Brain microvascular endothelial cell (primary cell): ENCODE data around the gene NTMT1.
A peak's percentile ranks its signal among the peaks of the same experiment; 100 is the strongest.

ENCODE experiments used
- DNase-seq: peaks from one replicate; pipeline ENCODE4 v3.0.0-alpha.2; 2020
- H3K27ac ChIP-seq: fragments of 250-450 bp; sonication (Bioruptor Pico); 2 replicates; pipeline ENCODE4 v1.5.1; 2020; ENCODE audit warnings: mild to moderate bottlenecking, moderate library complexity
- H3K27me3 ChIP-seq: fragments of 250-450 bp; sonication (Bioruptor Pico); replicated peaks from 2 replicates; pipeline ENCODE4 v1.5.1; 2020; ENCODE audit warnings: mild to moderate bottlenecking
- H3K36me3 ChIP-seq: fragments of 250-450 bp; sonication (Bioruptor Pico); replicated peaks from 2 replicates; pipeline ENCODE4 v1.5.1; 2020; ENCODE audit warnings: mild to moderate bottlenecking
- H3K4me3 ChIP-seq: 2 replicates; pipeline ENCODE4 v1.5.1; 2011; ENCODE audit warnings: low read depth, mild to moderate bottlenecking, control low read depth, low read length, moderate library complexity
- in situ Hi-C: cut with HindIII; loops from 2 replicates; pipeline ENCODE4 v1.10.0; 2017; ENCODE audit warnings: low sequenced_read_pairs, low pct_ligation_motif_present
- TF ChIP-seq, protein P1 (sequence below): IDR thresholded peaks from 2 replicates; pipeline ENCODE4 v1.5.1; 2011; ENCODE audit warnings: low read depth, mild to moderate bottlenecking, moderate library complexity, low read length, control low read depth, inconsistent platforms; ENCODE audit errors: missing control alignments

NTMT1 gene

DNA sequence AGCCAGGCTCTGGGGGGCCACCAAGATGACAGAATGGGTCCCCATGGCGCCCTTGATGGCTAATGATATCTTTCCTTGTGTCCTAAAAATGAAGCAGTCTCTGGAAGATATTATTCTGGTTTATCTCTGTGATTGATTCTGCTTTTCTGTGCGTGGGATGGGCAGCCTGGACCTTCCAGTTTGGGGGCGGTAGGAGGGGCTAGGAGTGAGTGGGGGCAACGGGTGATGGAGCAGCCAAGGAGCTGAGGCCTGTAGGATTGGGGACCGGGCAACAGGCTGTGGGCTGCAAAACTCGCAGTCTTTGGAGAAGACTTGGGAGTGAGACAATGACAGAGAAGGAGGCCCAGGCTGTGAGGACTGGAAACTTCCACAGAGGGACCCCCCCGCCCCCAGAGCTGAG, 48.3 kb downstream of the NTMT1 start:
- in situ Hi-C loops = no loop called here
- DNase-seq = no peak
- Histone ChIP-seq H3K36me3 (no peaks in the 10 kb centered on the region), H3K27ac (no peak overlapping the region), H3K27me3 (peaks cover 25% of the 10 kb centered on the region), H3K4me3 (no peak overlapping the region)
- TF ChIP-seq, protein P1, sequence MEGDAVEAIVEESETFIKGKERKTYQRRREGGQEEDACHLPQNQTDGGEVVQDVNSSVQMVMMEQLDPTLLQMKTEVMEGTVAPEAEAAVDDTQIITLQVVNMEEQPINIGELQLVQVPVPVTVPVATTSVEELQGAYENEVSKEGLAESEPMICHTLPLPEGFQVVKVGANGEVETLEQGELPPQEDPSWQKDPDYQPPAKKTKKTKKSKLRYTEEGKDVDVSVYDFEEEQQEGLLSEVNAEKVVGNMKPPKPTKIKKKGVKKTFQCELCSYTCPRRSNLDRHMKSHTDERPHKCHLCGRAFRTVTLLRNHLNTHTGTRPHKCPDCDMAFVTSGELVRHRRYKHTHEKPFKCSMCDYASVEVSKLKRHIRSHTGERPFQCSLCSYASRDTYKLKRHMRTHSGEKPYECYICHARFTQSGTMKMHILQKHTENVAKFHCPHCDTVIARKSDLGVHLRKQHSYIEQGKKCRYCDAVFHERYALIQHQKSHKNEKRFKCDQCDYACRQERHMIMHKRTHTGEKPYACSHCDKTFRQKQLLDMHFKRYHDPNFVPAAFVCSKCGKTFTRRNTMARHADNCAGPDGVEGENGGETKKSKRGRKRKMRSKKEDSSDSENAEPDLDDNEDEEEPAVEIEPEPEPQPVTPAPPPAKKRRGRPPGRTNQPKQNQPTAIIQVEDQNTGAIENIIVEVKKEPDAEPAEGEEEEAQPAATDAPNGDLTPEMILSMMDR = no peak

DNA sequence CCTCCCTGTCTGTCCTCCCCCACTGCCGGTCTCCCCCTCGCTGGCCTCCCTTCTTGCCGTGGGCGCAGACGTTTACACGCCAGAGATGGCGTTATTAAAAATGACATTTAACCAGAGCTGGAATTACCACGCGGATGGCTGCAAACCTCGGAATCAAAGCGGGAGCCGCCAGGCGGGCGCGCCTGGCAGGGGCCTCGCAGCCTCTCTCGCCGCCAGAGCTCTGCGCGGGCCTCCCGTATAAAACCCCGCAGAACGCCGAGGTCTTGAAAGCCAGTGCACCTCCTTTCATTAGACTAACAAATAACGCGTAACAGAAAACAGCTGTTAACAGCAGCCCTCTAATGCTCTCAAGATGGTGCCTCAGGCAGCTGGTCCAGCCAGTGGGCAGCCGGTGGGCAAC, 49.7 kb downstream of the NTMT1 start:
- no peaks in the 10 kb centered on the region for H3K36me3 ChIP-seq
- no peak for DNase-seq
- in situ Hi-C loops = no loop called here
- peaks cover 25% of the 10 kb centered on the region for H3K27me3 ChIP-seq
- H3K4me3 ChIP-seq = no peak overlapping the region
- TF ChIP-seq, protein P1 = no peak
- H3K27ac ChIP-seq = no peak overlapping the region

DNA sequence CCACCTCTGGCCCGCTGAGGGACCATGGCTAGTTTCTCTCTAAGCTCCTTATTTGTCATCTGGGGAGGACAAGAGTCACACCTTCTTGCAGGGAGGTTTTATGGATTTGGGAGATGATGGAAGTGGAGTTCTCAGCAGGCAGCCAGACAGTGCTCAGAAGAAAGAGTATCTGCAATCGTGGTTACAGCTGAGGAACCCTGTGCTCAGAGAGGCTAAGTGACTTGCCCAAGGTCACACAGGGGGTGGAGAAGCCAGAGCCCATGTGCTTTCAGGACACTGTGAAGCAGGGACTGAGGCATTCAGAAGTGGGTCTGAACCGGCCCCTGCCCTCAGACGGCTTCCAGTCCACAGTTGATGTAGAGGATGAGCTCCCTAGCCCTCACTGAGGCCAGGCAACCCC, 50.3 kb downstream of the NTMT1 start:
- no peaks in the 10 kb centered on the region for H3K36me3 ChIP-seq
- TF ChIP-seq, protein P1 = no peak

DNA sequence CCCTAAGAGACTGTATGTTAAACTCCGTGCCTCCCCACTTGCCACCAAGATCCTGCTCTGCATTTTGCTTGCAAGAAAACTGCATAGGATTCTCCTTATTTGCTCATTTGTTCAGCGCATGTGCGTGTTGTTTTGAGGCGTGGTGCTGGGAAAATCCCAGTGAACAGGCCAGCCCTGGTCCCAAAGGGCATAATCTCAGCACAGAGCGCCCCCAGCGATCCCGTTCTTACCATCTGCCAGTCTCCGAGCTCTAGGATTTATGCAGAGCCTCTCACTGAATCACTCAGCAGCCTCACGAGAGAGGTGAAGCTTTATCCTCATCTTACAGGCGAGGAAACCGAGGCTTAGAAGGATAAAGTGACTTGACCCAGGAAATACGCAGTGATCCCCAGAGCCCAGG, 51.0 kb downstream of the NTMT1 start:
- peak; percentile 24 for DNase-seq
- in situ Hi-C loops = no loop called here
- Histone ChIP-seq H3K27ac (no peak overlapping the region), H3K36me3 (no peaks in the 10 kb centered on the region), H3K27me3 (peaks cover 25% of the 10 kb centered on the region), H3K4me3 (no peak overlapping the region)
- TF ChIP-seq, protein P1 = peak; percentile 6

More for the DNA sequence above, 50.3 kb downstream of the NTMT1 start:
- no peak overlapping the region for H3K4me3 ChIP-seq
- no peak overlapping the region for H3K27ac ChIP-seq
- H3K27me3 ChIP-seq = peaks cover 25% of the 10 kb centered on the region
- no peak for DNase-seq
- in situ Hi-C loops = no loop called here

DNA sequence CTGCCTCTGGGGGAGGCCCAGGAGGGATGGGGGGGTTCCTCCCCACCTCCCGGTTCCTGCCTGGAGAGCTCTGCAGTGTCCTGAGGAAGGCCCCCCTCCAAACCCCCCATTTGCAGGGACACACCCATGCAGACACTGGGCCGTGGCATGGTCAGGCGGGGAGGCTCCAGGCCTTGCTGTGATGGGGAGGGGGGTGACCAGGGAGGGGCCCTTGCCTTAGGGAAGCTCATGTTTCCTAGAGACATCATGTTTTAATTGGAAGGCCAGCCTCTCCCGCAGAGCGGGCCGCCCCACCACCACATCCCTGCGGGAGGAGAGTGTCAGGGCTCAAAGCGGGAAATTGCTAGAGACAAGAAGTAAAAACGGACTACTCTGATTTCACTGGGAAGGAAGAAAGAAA, 51.5 kb downstream of the NTMT1 start:
- DNase-seq = no peak

DNA sequence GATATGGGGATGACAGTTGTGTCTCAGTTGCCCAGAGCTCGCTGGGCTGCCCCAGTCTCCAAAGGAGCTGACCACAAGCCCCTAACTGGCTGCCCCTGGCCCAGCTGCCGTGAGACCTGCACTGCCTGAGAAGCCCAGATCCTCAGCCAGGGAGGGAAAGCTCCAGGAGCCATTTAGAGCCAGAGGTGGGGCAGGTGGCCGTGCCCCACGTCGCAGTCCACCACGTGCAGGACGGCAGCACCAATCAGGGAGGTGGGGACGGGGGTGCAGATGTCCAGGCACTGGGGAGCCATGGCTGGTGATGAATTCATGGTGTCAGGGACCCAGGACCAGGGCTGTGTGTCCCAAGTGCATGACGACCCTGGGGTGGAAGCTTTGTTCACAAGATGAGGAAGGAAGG, 52.9 kb downstream of the NTMT1 start:
- TF ChIP-seq, protein P1 = no peak
- in situ Hi-C loops = no loop called here
- no peak overlapping the region for H3K27ac ChIP-seq
- no peaks in the 10 kb centered on the region for H3K36me3 ChIP-seq
- H3K27me3 ChIP-seq = peaks cover 25% of the 10 kb centered on the region
- no peak for DNase-seq
- no peak overlapping the region for H3K4me3 ChIP-seq

More for the DNA sequence above, 51.5 kb downstream of the NTMT1 start:
- H3K27me3 ChIP-seq = peaks cover 25% of the 10 kb centered on the region
- TF ChIP-seq, protein P1 = no peak
- H3K36me3 ChIP-seq = no peaks in the 10 kb centered on the region
- in situ Hi-C loops = no loop called here
- H3K27ac ChIP-seq = no peak overlapping the region
- no peak overlapping the region for H3K4me3 ChIP-seq
